SU-DHL-6 (cell line): Measurements from ENCODE around the gene GLYR1.

ENCODE experiments used
- H2AFZ ChIP-seq: fragments of 200-600 bp; sonication (generic); 2 replicates; pipeline ENCODE4 v1.6.1; 2014; ENCODE audit warnings: low read depth, mild to moderate bottlenecking, moderate library complexity, mixed read lengths, antibody characterized with exemption, low read length; ENCODE audit not compliant: severe bottlenecking
- H3F3A ChIP-seq: fragments of 200-600 bp; shearing (Covaris generic); 2 replicates; pipeline ENCODE4 v1.6.0; 2016; ENCODE audit warnings: antibody characterized with exemption, mild to moderate bottlenecking; ENCODE audit not compliant: insufficient read depth
- H3K27ac ChIP-seq: fragments of 200-600 bp; sonication (generic); 2 replicates; pipeline ENCODE4 v1.5.1; 2016; ENCODE audit warnings: low read depth, mild to moderate bottlenecking, low read length, moderate library complexity, mixed read lengths
- H3K27me3 ChIP-seq: fragments of 200-600 bp; sonication (generic), shearing (Covaris generic); 2 replicates; pipeline ENCODE4 v1.6.0; 2014; ENCODE audit warnings: mild to moderate bottlenecking, low read length
- H3K36me3 ChIP-seq: fragments of 200-600 bp; sonication (generic); 2 replicates; pipeline ENCODE4 v1.6.1; 2014; ENCODE audit warnings: mild to moderate bottlenecking, low read length, mixed read lengths
- H3K4me2 ChIP-seq: fragments of 300-600, 200-600 bp; shearing (Covaris generic), sonication (generic); 2 replicates; pipeline ENCODE4 v1.6.0; 2014; ENCODE audit warnings: low read length, low read depth, mild to moderate bottlenecking; ENCODE audit not compliant: poor library complexity, severe bottlenecking
- H3K4me3 ChIP-seq: fragments of 200-600 bp; sonication (generic); 2 replicates; pipeline ENCODE4 v1.5.1; 2014; ENCODE audit warnings: antibody characterized with exemption, low read length, mild to moderate bottlenecking, mixed read lengths; ENCODE audit not compliant: insufficient read depth, poor library complexity, severe bottlenecking
- H3K79me2 ChIP-seq: fragments of 200-600 bp; sonication (generic); 2 replicates; pipeline ENCODE4 v1.6.1; 2014; ENCODE audit warnings: mild to moderate bottlenecking, low read length, moderate library complexity; ENCODE audit not compliant: insufficient read depth
- H3K9ac ChIP-seq: fragments of 200-600 bp; sonication (generic); 2 replicates; pipeline ENCODE4 v1.7.0; 2014; ENCODE audit warnings: mild to moderate bottlenecking, low read length
- H3K9me2 ChIP-seq: fragments of 200-600 bp; sonication (generic); replicated peaks from 2 replicates; pipeline ENCODE4 v1.6.1; 2014; ENCODE audit warnings: low read length; ENCODE audit not compliant: insufficient read depth
- H3K9me3 ChIP-seq: fragments of 200-600 bp; sonication (generic); 2 replicates; pipeline ENCODE4 v1.6.1; 2014; ENCODE audit warnings: low read length, mixed read lengths; ENCODE audit not compliant: insufficient read depth
- H4K20me1 ChIP-seq: fragments of 200-600 bp; sonication (generic); 2 replicates; pipeline ENCODE4 v1.6.1; 2014; ENCODE audit warnings: low read depth, mild to moderate bottlenecking, antibody characterized with exemption, low read length, moderate library complexity, mixed read lengths
- EZH2phosphoT487 ChIP-seq: fragments of 200-600 bp; sonication (generic), shearing (Covaris generic); conservative IDR thresholded peaks from 2 replicates; pipeline ENCODE4 v1.6.1; 2018; ENCODE audit warnings: mild to moderate bottlenecking, antibody characterized with exemption, low read length, moderate library complexity, mixed read lengths
- TF ChIP-seq, protein P1 (sequence below): fragments of 200-600 bp; sonication (generic); IDR thresholded peaks from one replicate; pipeline ENCODE4 v1.5.1; 2017; ENCODE audit warnings: antibody characterized with exemption, mild to moderate bottlenecking, low read length, moderate library complexity; ENCODE audit not compliant: insufficient read depth, poor library complexity, severe bottlenecking

Gene GLYR1

DNA sequence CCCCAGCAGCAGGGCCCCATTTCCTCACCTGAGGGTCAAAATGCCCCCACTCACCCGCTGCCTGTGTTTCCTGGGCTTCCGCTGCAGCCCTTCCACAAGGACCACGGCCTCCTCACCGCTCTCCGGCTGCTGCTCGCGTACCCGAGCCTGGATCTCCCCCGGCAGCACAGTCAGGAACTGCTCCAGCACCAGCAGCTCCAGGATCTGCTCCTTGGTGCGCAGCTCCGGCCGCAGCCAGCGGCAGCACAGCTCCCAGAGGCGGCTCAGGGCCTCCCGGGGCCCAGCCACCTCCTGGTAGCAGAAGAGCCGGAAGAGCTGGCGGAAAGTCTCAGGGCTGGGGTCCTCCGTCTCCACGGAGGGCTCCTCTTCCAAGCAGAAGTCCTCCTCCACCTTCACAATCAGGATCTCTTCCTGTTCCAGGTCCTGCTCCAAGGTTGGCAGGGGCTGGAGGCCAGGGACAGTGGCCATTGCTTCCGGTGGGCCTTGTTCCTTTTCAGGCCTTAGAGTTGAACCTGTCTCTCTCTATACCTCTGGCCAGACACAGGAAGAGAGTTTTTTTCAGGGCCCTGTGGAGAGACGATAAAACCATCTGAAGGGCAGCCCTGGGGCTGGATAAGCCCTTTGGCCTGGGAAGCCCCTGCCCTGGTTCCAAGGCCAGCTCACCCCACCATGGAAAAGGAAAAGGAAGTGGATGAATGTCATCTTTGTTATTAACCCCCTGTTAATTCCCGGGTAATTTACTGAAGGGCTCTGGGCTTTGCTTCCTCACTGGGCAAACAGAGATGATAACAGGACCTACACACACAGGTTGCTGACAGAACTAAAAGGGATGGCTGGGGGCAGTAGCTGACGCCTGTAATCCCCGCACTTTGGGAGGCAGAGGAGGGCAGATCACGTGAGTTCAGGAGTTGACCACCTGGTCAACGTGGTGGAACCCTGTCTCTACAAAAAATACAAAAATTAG lies 81.3 kb downstream of the GLYR1 start:
- Histone ChIP-seq H3K9ac (peak overlapping the region; percentile 83), H3K27me3 (no peaks in the 10 kb centered on the region), H3F3A (peaks cover 24% of the 10 kb centered on the region), H3K27ac (no peak overlapping the region), H3K4me2 (peak overlapping the region; percentile 68), H3K9me3 (no peaks in the 10 kb centered on the region), H3K36me3 (no peaks in the 10 kb centered on the region), H3K9me2 (no peaks in the 10 kb centered on the region), H3K4me3 (peak overlapping the region; percentile 87), H2AFZ (no peak overlapping the region), H4K20me1 (no peaks in the 10 kb centered on the region), H3K79me2 (no peaks in the 10 kb centered on the region)
- no peak for TF ChIP-seq EZH2phosphoT487
- TF ChIP-seq, protein P1, sequence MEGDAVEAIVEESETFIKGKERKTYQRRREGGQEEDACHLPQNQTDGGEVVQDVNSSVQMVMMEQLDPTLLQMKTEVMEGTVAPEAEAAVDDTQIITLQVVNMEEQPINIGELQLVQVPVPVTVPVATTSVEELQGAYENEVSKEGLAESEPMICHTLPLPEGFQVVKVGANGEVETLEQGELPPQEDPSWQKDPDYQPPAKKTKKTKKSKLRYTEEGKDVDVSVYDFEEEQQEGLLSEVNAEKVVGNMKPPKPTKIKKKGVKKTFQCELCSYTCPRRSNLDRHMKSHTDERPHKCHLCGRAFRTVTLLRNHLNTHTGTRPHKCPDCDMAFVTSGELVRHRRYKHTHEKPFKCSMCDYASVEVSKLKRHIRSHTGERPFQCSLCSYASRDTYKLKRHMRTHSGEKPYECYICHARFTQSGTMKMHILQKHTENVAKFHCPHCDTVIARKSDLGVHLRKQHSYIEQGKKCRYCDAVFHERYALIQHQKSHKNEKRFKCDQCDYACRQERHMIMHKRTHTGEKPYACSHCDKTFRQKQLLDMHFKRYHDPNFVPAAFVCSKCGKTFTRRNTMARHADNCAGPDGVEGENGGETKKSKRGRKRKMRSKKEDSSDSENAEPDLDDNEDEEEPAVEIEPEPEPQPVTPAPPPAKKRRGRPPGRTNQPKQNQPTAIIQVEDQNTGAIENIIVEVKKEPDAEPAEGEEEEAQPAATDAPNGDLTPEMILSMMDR = no peak

DNA sequence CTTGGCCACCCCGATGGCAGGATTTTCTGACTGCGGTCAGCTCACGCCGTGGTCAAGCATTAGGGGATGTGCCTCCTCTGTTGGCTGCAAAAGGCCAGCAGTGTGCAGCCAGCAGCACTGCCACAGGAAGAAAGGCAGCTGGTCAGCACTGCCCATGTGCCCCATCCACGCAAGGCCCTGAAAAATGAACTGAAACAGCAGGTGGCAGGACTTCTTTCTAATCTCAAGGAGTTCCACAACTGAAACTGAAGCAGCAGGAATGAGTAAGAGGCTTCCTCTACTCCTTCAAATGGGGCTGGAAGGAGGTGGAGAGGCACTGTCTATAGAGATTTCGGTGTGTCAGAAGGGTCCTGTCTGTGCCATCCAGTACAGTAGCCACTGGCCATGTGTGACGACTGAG lies 83.3 kb downstream of the GLYR1 start:
- no peaks in the 10 kb centered on the region for H3K36me3 ChIP-seq
- H3K4me3 ChIP-seq = no peak overlapping the region
- no peak overlapping the region for H3K27ac ChIP-seq
- H3F3A ChIP-seq = peaks cover 11% of the 10 kb centered on the region
- no peaks in the 10 kb centered on the region for H3K9me3 ChIP-seq
- no peaks in the 10 kb centered on the region for H3K79me2 ChIP-seq
- H3K27me3 ChIP-seq = no peaks in the 10 kb centered on the region
- no peak overlapping the region for H3K4me2 ChIP-seq
- no peaks in the 10 kb centered on the region for H3K9me2 ChIP-seq
- H2AFZ ChIP-seq = no peak overlapping the region
- no peak for TF ChIP-seq EZH2phosphoT487
- TF ChIP-seq, protein P1 = no peak
- H3K9ac ChIP-seq = no peak overlapping the region
- H4K20me1 ChIP-seq = no peaks in the 10 kb centered on the region

DNA sequence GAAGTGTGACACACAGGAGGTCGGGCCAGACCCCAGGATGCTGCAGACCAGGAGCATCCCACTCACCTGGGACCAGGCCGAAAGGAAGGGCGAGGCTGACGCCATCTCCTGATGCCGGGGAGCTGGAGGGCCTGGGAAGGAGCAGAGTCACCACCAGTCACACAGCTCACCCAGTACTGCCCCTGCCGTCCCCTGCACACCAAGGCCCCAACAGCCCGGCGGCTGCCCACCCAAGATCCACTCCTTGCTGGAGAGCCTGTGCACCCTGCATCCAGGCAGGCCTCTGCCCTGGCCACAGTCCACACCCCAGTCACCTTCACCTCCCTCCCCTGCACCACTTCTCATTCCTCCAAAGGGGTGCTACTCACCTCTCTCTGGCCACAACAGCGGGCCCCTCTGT lies 84.9 kb downstream of the GLYR1 start:
- Histone ChIP-seq H3K9ac (no peak overlapping the region), H3K9me2 (no peaks in the 10 kb centered on the region), H3K27me3 (no peaks in the 10 kb centered on the region), H3K27ac (no peak overlapping the region), H3K4me3 (no peak overlapping the region), H3K4me2 (no peak overlapping the region), H3F3A (no peaks in the 10 kb centered on the region), H3K36me3 (no peaks in the 10 kb centered on the region), H2AFZ (no peak overlapping the region), H4K20me1 (no peaks in the 10 kb centered on the region), H3K9me3 (no peaks in the 10 kb centered on the region), H3K79me2 (no peaks in the 10 kb centered on the region)
- TF ChIP-seq, protein P1 = no peak
- no peak for TF ChIP-seq EZH2phosphoT487
